Uterus (tissue), 2 donors: ENCODE data around the gene KCNIP3.

ENCODE experiments used
- CTCF ChIP-seq, 4 experiments: fragments of 200-600 bp in 2 of 4; fragments of 450-650 bp in 2 of 4; sonication (generic) in 2 of 4; IDR thresholded peaks; one replicate each; pipeline ENCODE4 v1.5.1; 2016 to 2019; ENCODE audit warnings: antibody characterized with exemption in 4 of 4, mild to moderate bottlenecking in 2 of 4, moderate library complexity in 1 of 4
- POLR2A ChIP-seq, 2 donors: fragments of 450-650 bp; IDR thresholded peaks; one replicate each; pipeline ENCODE4 v1.6.1; 2016; ENCODE audit warnings: antibody characterized with exemption in 2 of 2, mild to moderate bottlenecking in 1 of 2, moderate library complexity in 1 of 2

- TF ChIP-seq POLR2A (IDR thresholded peaks at IDR 0.05) = no peak
- TF ChIP-seq CTCF (IDR thresholded peaks at IDR 0.05) = no peak
Measured at GRCh38 chr2:95270541-95271081, 26.5 kb upstream of the KCNIP3 start.
